Lung microvascular endothelial cell (primary cell): ENCODE data around the gene TBC1D7. TPM values are rescaled to one million over a fixed set of nuclear protein-coding genes. Genes with fewer than 3 reads are reported as not detected.
"Not testable (repeated sequence)": the region's sequence is repeated elsewhere in the genome, so short reads cannot be mapped to it uniquely, and the experiment has no call there.

ENCODE experiments used
- DNase-seq, 2 donors: peaks; one replicate each; pipeline versions ENCODE4 v3.0.0 to v3.0.0-alpha.2; 2010; ENCODE audit warnings: low read depth in 2 of 2
- total RNA-seq: library from RNA; depleted of rRNA; stranded (reverse); fragments of >200 nt; gene quantifications from 2 replicates; pipeline ENCODE4 v1.2.1, GENCODE V29; 2014

The TBC1D7 gene
- total RNA-seq, 1 donor from 2014 or later = 12.5 TPM

DNA sequence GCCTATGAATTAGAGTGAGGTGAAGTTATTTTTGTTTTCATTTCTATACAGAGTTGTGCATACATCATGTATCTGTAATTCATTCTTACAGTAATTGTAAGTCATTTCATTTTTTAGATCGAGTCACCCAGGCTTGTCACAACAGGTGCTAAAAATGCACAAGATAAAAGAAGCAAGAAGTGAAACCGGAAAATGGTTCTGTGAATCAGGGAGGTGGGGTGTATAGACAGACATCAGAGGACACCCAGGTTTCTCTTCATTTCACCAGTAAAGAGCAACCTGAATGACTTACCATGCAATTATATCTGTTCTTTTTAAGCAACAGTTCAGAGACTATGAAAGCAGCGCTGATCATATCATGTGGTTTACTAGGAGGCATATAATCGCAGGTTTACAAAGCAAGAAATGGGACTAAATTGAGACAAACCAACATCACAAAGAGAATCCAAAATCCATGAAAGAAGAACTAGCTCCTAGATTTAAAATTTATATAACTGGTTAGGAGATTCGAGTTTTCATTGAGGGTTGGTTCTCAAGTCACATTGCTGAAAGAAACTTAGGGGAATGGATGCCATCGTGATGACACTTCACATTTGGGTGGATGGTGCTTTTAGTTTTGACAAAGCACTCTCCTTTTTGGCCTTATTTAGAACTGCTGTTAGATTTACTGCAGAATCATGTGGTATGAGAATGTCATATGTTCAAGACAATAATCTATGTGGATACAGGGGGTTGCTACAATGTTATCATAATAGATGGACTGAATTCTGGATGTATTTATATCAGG, 27.9 kb upstream of the TBC1D7 start:
- no peak for DNase-seq

- peak in 1 of 2 donors; percentile 85 for DNase-seq
Observed at GRCh38 chr6:13355043-13355945, 27.0 kb upstream of the TBC1D7 start.

DNA sequence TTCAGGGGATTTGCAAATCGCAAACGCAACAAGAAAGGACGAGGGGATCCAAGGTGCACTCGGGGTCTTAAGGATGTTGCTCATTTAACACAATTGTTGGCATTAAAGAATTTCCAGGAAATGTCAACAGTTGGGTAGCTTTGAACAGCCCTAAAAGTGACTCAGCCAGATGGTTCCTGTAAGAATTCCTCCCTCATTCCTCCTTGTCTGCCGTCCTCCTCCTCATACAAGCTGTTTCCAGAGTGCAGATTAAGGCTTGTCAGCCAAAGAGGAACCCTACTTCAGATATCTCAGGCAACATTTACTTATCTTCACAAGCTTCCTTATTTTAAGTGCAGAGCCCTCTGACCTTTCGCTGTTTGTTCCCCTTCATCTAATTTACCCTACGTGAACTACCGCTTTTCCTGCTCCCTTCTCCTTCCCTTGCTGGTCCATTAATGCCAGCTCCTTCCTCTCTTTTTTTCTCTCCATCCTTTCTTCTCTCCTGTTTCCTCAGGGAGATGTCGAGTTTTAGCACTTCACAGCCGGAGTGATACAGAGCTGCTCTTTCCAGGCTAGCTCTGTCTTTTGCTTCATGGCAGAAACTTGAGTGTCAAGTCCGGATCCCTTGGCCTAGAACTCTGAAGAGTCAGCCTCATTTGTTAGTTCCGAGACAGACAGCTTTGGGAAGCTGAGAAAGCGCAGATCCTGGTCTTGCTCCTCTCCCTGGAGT, 26.1 kb upstream of the TBC1D7 start:
- peak in 1 of 2 donors; percentile 72 for DNase-seq

DNA sequence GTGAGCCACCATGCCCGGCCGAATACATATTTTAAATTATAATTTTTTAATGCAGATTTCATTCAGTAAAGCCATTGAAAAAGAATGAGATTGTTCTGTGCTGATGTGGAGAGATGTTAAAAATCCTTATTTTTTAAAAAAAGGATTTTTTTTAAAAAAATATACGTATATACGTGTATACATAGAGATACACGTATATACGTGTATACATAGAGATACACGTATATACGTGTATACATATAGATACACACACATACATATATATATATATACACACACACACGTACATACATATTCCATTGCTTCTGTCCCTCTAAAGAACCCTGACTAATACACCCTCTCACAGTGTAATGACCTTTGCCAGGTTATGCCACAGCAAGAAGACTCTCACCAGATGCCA, 23.8 kb upstream of the TBC1D7 start:
- no peak for DNase-seq

- DNase-seq = no peak
Observed at GRCh38 chr6:13351271-13351670, 22.9 kb upstream of the TBC1D7 start.

GRCh38 chr6:13349811-13350506, 21.6 kb upstream of the TBC1D7 start:
- no peak for DNase-seq

GRCh38 chr6:13348334-13349113, 20.2 kb upstream of the TBC1D7 start:
- no peak for DNase-seq

- no peak for DNase-seq
Observed at GRCh38 chr6:13346245-13346644, 17.9 kb upstream of the TBC1D7 start.

GRCh38 chr6:13342414-13343019, 14.2 kb upstream of the TBC1D7 start:
- DNase-seq = no peak

GRCh38 chr6:13339863-13340630, 11.7 kb upstream of the TBC1D7 start:
- DNase-seq = no peak

- no peak for DNase-seq
Observed at GRCh38 chr6:13338038-13338437, 9.7 kb upstream of the TBC1D7 start.

DNA sequence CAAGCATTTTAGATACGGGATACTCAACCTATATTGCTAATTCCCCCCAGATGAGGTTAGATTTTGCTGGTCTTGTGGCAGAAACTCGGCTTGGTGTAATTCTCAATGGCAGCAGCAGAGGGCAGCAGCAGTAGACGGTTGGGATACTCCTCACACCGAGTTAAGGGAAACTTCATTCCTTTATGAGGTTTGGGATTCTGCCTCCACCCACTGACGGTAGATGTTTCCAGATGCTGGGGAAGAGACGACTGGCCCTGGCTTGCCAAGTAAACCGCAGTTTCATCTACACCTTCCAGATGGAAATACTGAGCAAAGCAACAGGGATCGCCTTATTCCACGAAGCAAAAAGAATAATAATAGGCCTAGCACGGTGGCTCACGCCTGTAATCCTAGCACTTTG, 8.2 kb upstream of the TBC1D7 start:
- peak; percentile 76 to 86 for DNase-seq

DNA sequence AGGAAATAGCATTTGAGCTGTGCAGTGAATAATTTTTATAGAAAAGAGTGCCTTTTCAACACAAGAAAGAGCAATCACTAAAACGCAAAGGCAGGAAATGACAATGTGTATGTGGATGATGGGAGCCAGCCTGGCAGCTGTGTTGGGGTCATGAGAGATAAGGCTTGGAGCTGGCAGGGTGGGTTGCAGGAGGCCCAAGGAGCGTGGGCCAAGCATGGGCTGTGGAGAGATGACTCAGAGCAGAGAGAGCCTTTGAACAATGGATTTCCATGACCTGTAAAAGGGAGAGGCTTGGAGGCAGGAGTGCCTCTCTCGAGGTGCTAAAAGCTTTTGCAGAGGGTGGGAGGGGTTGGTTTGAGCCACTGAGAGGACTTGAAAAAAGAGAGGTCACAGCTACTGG, 6.6 kb upstream of the TBC1D7 start:
- peak; percentile 54 to 71 for DNase-seq

- DNase-seq = no peak
Observed at GRCh38 chr6:13332349-13332706, 4.0 kb upstream of the TBC1D7 start.

- peak; percentile 46 to 57 for DNase-seq
Observed at GRCh38 chr6:13331516-13332348, 3.4 kb upstream of the TBC1D7 start.

- DNase-seq = no peak
Observed at GRCh38 chr6:13328875-13329183, 492 bp upstream of the TBC1D7 start.

- DNase-seq = peak in 1 of 2 donors; percentile 13
Observed at GRCh38 chr6:13327691-13328075, 654 bp downstream of the TBC1D7 start.

DNA sequence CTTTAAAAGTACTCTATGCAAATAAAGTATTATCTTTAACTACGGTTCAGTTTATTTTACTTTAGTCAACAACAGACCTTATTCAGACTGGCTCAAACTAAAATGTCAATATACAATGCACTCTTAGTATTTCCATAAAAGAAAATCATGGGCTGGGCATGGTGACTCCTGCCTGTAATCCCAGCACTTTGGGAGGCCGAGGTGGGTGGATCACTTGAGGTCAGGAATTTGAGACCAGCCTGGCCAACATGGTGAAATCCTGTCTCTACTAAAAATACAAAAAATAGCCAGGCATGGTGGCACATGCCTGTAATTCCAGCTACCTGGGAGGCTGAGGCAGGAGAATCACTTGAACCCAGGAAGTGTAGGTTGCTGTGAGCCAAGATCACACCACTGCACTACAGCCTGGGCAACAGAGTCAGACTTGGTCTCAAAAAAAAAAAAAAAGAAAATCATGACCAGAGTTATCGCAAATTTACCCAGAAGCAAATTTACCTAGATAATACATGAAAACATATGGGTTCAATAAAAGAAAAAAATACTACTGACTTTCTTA, 2.2 kb downstream of the TBC1D7 start:
- not testable (repeated sequence) for DNase-seq
